H9 (cell line): ENCODE data around the gene MAML3. TPM values are rescaled to one million over a fixed set of nuclear protein-coding genes. Genes with fewer than 3 reads are reported as not detected.

Source experiments
- DNase-seq: peaks from one replicate; pipeline ENCODE4 v3.0.0-alpha.2; 2017
- H2AFZ ChIP-seq: one replicate; pipeline ENCODE4 v1.6.1; 2013; ENCODE audit warnings: mild to moderate bottlenecking, low read length, control low read depth, moderate library complexity
- H2AK5ac ChIP-seq: 2 replicates; pipeline ENCODE4 v1.6.1; 2013; ENCODE audit warnings: low read length, control low read depth, mixed read lengths; ENCODE audit not compliant: insufficient read length
- H2BK120ac ChIP-seq: one replicate; pipeline ENCODE4 v1.6.1; 2013; ENCODE audit warnings: low read depth, mild to moderate bottlenecking, low read length, control low read depth, inconsistent platforms; ENCODE audit not compliant: poor library complexity, severe bottlenecking
- H2BK12ac ChIP-seq: 2 replicates; pipeline ENCODE4 v1.6.1; 2013; ENCODE audit warnings: low read length, control low read depth, mixed read lengths, low read depth; ENCODE audit not compliant: insufficient read length
- H2BK15ac ChIP-seq: 2 replicates; pipeline ENCODE4 v1.6.1; 2013; ENCODE audit warnings: low read depth, low read length, control low read depth
- H2BK20ac ChIP-seq: one replicate; pipeline ENCODE4 v1.6.1; 2013; ENCODE audit warnings: low read depth, mild to moderate bottlenecking, low read length, control low read depth, inconsistent platforms; ENCODE audit not compliant: poor library complexity, severe bottlenecking
- H2BK5ac ChIP-seq: 2 replicates; pipeline ENCODE4 v1.6.1; 2013; ENCODE audit warnings: low read length, control low read depth, mixed read lengths; ENCODE audit not compliant: insufficient read length
- H3K14ac ChIP-seq: 2 replicates; pipeline ENCODE4 v1.6.1; 2013; ENCODE audit warnings: low read length, control low read depth; ENCODE audit not compliant: insufficient read depth
- H3K18ac ChIP-seq: 2 replicates; pipeline ENCODE4 v1.6.1; 2013; ENCODE audit warnings: low read depth, mild to moderate bottlenecking, mixed read lengths, low read length, control low read depth; ENCODE audit not compliant: insufficient read length
- H3K23ac ChIP-seq: 2 replicates; pipeline ENCODE4 v1.6.1; 2013; ENCODE audit warnings: low read length, control low read depth, mixed read lengths, low read depth; ENCODE audit not compliant: insufficient read length
- H3K23me2 ChIP-seq: 2 replicates; pipeline ENCODE4 v1.6.1; 2013; ENCODE audit warnings: low read depth, mild to moderate bottlenecking, mixed read lengths, low read length, control low read depth; ENCODE audit not compliant: insufficient read length, poor library complexity, severe bottlenecking
- H3K27ac ChIP-seq: 2 replicates; pipeline ENCODE4 v1.5.1; 2013; ENCODE audit warnings: low read length, control low read depth, mixed read lengths, low read depth; ENCODE audit not compliant: insufficient read length
- H3K27me3 ChIP-seq: 2 replicates; pipeline ENCODE4 v1.6.1; 2013; ENCODE audit warnings: low read length, control low read depth, inconsistent platforms; ENCODE audit not compliant: insufficient read depth
- H3K4ac ChIP-seq: 2 replicates; pipeline ENCODE4 v1.6.1; 2013; ENCODE audit warnings: low read depth, mild to moderate bottlenecking, control low read depth, inconsistent platforms, low read length, moderate library complexity
- H3K4me1 ChIP-seq: 2 replicates; pipeline ENCODE4 v1.6.1; 2013; ENCODE audit warnings: low read length, control low read depth, inconsistent platforms; ENCODE audit not compliant: insufficient read depth
- H3K4me2 ChIP-seq: 2 replicates; pipeline ENCODE4 v1.6.1; 2013; ENCODE audit warnings: low read length, control low read depth, mixed read lengths; ENCODE audit not compliant: insufficient read length, insufficient read depth
- H3K56ac ChIP-seq: 2 replicates; pipeline ENCODE4 v1.6.1; 2013; ENCODE audit warnings: low read depth, mild to moderate bottlenecking, mixed read lengths, low read length, control low read depth; ENCODE audit not compliant: insufficient read length
- H3K79me1 ChIP-seq: 2 replicates; pipeline ENCODE4 v1.6.1; 2013; ENCODE audit warnings: low read depth, mild to moderate bottlenecking, moderate library complexity, low read length, control low read depth, inconsistent platforms; ENCODE audit not compliant: insufficient read depth, poor library complexity, severe bottlenecking
- H3K79me2 ChIP-seq: 2 replicates; pipeline ENCODE4 v1.6.1; 2013; ENCODE audit warnings: low read length, control low read depth, inconsistent platforms; ENCODE audit not compliant: insufficient read depth
- H3K9ac ChIP-seq: 2 replicates; pipeline ENCODE4 v1.6.1; 2013; ENCODE audit warnings: low read length, control low read depth, mixed read lengths; ENCODE audit not compliant: insufficient read length; ENCODE audit errors: extremely low read depth
- H3K9me3 ChIP-seq: one replicate; pipeline ENCODE4 v1.6.1; 2013; ENCODE audit warnings: low read depth, low read length, inconsistent platforms; ENCODE audit not compliant: control insufficient read depth
- H3T11ph ChIP-seq: one replicate; pipeline ENCODE4 v1.6.1; 2013; ENCODE audit warnings: mild to moderate bottlenecking, low read length, control low read depth, inconsistent platforms
- H4K20me1 ChIP-seq: one replicate; pipeline ENCODE4 v1.6.1; 2013; ENCODE audit not compliant: control insufficient read depth, insufficient read length, insufficient read depth
- H4K5ac ChIP-seq: 2 replicates; pipeline ENCODE4 v1.6.1; 2013; ENCODE audit warnings: low read depth, mild to moderate bottlenecking, mixed read lengths, low read length, control low read depth; ENCODE audit not compliant: insufficient read length
- H4K8ac ChIP-seq: replicated peaks from 2 replicates; pipeline ENCODE4 v1.6.1; 2013; ENCODE audit warnings: low read length, control low read depth, mixed read lengths, low read depth; ENCODE audit not compliant: insufficient read length
- H4K91ac ChIP-seq: 2 replicates; pipeline ENCODE4 v1.6.1; 2013; ENCODE audit warnings: low read depth, mild to moderate bottlenecking, moderate library complexity, mixed read lengths, low read length, control low read depth; ENCODE audit not compliant: insufficient read length
- H3K27ac Mint-ChIP-seq, 3 experiments: 2 replicates in 2 of 3; 3 replicates in 1 of 3; pipeline ENCODE4 v1.8.0; 2020 to 2021; ENCODE audit warnings: mixed read lengths in 3 of 3, mild to moderate bottlenecking in 1 of 3, moderate library complexity in 1 of 3
- H3K27me3 Mint-ChIP-seq: 2 replicates; pipeline ENCODE4 v1.8.0; 2021; ENCODE audit warnings: low read depth, mild to moderate bottlenecking, moderate library complexity, mixed read lengths
- H3K36me3 Mint-ChIP-seq, 3 experiments: 2 replicates in 2 of 3; 3 replicates in 1 of 3; pipeline ENCODE4 v1.8.0; 2020 to 2021; ENCODE audit warnings: low read depth in 3 of 3, mixed read lengths in 3 of 3; ENCODE audit not compliant: insufficient read depth in 1 of 3
- H3K4me1 Mint-ChIP-seq, 2 experiments: 2 replicates each; pipeline ENCODE4 v1.8.0; 2020; ENCODE audit warnings: mixed read lengths in 2 of 2
- H3K4me3 Mint-ChIP-seq, 2 experiments: 2 replicates in 1 of 2; 3 replicates in 1 of 2; pipeline ENCODE4 v1.8.0; 2020 to 2021; ENCODE audit warnings: mild to moderate bottlenecking in 2 of 2, mixed read lengths in 2 of 2, moderate library complexity in 1 of 2
- H3K9me3 Mint-ChIP-seq, 2 experiments: 2 replicates in 1 of 2; 3 replicates in 1 of 2; pipeline ENCODE4 v1.8.0; 2020; ENCODE audit warnings: mild to moderate bottlenecking in 2 of 2, mixed read lengths in 2 of 2, moderate library complexity in 1 of 2
- CTCF ChIP-seq: fragments of 200-600 bp; sonication (generic); conservative IDR thresholded peaks from 3 replicates; pipeline ENCODE4 v1.8.0; 2021; ENCODE audit warnings: antibody characterized with exemption, mild to moderate bottlenecking
- WGBS: extraction: QIAGEN DNeasy Blood & Tissue Kit; methylation state at CpG from one replicate; pipeline ENCODE4 v1.1.7; 2013; ENCODE audit warnings: missing lambda C conversion rate, low lambda C conversion rate, mixed read lengths; ENCODE audit not compliant: insufficient read length; ENCODE audit errors: extremely low coverage; 5-methylcytosine and 5-hydroxymethylcytosine counted together
- total RNA-seq: library from RNA; stranded (reverse); gene quantifications from 2 replicates; pipeline ENCODE4 v1.2.1, GENCODE V29; 2021

MAML3 gene
- total RNA-seq, 1 experiment from 2014 or later: 3.9 TPM

- no peak overlapping the region for H4K5ac ChIP-seq
- Mint-ChIP-seq H3K9me3 (no peaks in the 10 kb centered on the region), H3K4me3 (no peak overlapping the region), H3K27me3 (peaks cover 7% of the 10 kb centered on the region; the same call in 1 of the 2 replicates), H3K27ac (no peak overlapping the region; a peak in 1 of 7 replicates), H3K36me3 (no peaks in the 10 kb centered on the region), H3K4me1 (peaks cover 21 to 28% of the 10 kb centered on the region in 2 experiments)
- H3K27me3 ChIP-seq: no peaks in the 10 kb centered on the region
- no peak overlapping the region for H3K4ac ChIP-seq
- H3K9ac ChIP-seq: no peak overlapping the region
- H2AFZ ChIP-seq: no peak overlapping the region
- no peak overlapping the region for H2BK20ac ChIP-seq
- no peak overlapping the region for H2BK120ac ChIP-seq
- no peak overlapping the region for H2BK5ac ChIP-seq
- H3K4me2 ChIP-seq: no peak overlapping the region
- no peaks in the 10 kb centered on the region for H3K9me3 ChIP-seq
- no peak overlapping the region for H3T11ph ChIP-seq
- H3K18ac ChIP-seq: no peak overlapping the region
- no CpG with 5 or more reads among the region's 6 CpGs for WGBS
- no peak overlapping the region for H3K14ac ChIP-seq
- H4K20me1 ChIP-seq: no peaks in the 10 kb centered on the region
- H3K79me1 ChIP-seq: no peaks in the 10 kb centered on the region
- H2BK15ac ChIP-seq: no peak overlapping the region
- no peaks in the 10 kb centered on the region for H3K23me2 ChIP-seq
- H3K79me2 ChIP-seq: no peaks in the 10 kb centered on the region
- no peak overlapping the region for H3K27ac ChIP-seq
- no peak overlapping the region for H3K23ac ChIP-seq
- H4K8ac ChIP-seq: no peak overlapping the region
- no peak overlapping the region for H3K56ac ChIP-seq
- no peak overlapping the region for H2AK5ac ChIP-seq
- 0 out of 2 replicates have a peak, but pooled peaks cover 4% of the 10 kb centered on the region for H3K4me1 ChIP-seq
- no peak overlapping the region for H4K91ac ChIP-seq
- DNase-seq: no peak
- no peak; the same call in 2 of the 3 replicates for TF ChIP-seq CTCF
- H2BK12ac ChIP-seq: no peak overlapping the region
Measured at GRCh38 chr4:139774759-139775487, 379.1 kb downstream of the MAML3 start.
